Nucleus accumbens (tissue), 56 donors: ENCODE data around the gene PTPRK.
"Not testable (repeated sequence)": the region's sequence is repeated elsewhere in the genome, so short reads cannot be mapped to it uniquely, and the experiment has no call there.

ENCODE experiments used
- DNase-seq, 56 donors: peaks; one replicate each; lab custom pipeline; 2025; lab: John Stamatoyannopoulos, UW

PTPRK gene

DNA sequence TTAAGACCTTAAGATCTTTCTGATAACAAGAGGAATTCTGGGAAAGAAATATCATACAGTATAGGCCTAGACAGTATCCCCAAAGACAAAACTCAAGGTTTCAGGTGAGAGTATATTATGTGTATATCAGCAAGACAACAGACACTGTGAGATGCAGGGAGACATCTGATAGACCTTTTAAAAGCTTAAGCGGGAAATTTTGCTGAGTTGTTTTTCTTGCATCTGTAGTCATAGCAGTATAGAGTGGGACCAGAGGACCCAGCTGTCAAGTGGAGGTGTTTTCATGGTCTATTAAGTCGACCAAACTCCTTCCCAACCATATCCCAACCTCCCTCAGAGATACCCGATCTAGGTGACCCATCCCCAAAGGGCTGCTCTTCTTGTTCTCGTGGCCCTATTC is 521.4 kb downstream of the PTPRK start:
- no peak for DNase-seq

DNA sequence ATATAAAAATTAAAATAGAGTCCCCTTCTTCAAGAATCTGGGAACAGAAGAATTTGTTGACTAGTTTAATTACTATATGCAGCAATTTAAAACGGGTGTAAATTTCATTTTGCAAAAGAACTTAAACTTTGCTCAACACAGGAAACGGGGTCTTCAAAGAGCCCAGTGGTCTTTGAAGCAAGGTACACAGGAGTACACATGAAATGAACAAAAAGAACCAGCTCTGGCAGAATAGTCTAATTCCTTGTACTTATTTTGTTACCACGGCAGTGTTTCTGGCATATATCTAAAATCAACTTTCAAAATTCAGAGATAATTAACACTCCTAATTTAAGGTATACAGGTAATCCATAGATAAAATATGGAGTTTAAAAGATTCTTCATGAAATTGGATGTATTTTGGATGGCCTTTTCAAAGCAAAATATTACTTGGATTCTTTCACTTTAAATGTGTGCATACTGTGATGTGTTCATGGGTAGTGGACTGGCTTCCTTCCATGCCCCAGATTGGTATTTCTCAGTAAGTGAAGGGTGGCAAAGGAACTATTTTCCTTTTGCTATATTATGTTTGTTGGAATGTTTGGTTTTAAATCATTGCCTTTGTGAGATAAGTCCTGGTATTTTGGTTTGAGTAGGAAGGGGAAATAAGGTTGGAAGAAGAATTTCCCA is 522.8 kb downstream of the PTPRK start:
- DNase-seq = no peak

DNA sequence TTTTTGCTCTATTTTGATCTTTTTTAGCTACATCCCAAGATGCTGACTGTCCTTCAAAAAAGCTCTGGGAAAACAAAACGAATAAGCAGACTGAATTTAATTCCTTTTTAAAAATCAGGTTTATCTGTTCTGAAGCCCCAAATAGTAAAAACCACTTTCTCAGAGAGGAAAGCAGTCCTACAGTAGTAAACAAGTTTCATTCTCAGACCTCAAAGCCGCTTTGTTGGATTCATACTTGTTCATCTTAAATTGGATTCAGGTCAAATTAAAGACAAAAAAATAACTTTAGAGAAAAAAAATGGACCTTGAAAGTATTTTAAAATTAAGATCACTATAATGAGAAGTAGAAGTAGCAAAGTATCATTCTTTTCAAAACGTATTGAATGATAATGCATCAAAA is 523.5 kb downstream of the PTPRK start:
- no peak for DNase-seq

- no peak for DNase-seq
Observed at GRCh38 chr6:127992144-127992543, 528.3 kb downstream of the PTPRK start.

- no peak for DNase-seq
Observed at GRCh38 chr6:127990074-127990473, 530.3 kb downstream of the PTPRK start.

DNA sequence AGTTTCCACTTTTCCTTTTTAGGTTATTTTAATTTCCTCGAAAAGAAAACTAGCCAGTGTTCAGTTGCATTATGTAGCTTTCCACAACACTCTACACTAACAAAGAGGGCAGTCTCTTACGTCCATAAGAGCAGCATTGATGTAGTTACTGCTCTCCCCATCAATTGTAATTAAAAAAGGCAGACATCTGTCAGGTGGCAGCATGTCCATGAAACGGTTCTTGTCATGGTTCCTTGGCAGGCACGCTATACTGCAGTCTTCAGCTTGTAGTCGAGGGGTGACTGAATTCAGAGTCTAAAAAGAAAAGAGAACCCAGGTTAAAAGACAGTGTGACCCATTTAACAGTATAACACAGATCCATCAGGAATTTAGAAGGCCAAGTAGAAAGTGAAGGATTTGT is 539.4 kb downstream of the PTPRK start:
- peak in 32 of 56 donors; percentile 2 to 66 (median 37) for DNase-seq

GRCh38 chr6:127978185-127978584 is 542.2 kb downstream of the PTPRK start:
- not testable (repeated sequence) for DNase-seq

GRCh38 chr6:127976796-127977195 is 543.6 kb downstream of the PTPRK start:
- no peak for DNase-seq

- no peak for DNase-seq
Observed at GRCh38 chr6:127976111-127976510, 544.3 kb downstream of the PTPRK start.

DNA sequence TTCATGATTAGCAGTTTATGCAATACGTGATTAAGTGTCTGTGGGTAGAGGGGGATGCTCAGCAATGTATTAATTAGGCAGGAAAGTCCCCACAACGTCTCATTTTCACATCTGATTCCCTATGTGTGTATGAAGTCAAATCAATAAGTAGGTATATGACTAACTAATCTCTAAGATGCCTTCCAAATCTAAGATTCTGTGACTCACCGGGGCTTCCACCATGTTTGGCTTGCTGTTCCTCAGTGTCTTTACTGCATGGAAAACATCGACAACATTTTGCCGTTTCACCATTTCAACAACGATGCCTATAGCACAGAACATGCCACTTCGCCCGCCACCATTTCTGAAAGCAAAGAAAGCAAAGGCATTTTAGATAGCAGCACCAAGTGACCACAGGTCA is 547.6 kb downstream of the PTPRK start:
- DNase-seq = no peak

DNA sequence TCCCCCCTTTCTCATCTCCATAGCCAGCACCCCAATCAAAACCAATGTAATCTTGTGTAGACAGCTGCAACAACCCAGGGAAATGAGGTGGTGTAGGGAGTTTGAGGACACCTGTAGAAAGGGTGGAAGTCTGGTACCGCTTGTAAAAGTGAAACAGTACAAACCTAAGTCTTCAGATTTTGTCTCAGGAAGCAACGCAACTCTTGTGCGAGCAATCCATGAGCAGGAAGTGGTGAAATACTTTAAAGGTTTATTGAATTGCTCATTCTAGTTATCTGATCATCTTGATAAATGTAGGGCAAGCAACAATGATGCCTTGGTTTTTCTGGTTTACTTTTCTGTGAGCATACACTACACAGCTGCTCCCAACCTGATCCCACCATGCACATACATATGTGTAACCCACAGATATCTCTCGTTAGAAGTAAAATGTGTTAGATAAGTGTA is 548.4 kb downstream of the PTPRK start:
- DNase-seq = no peak

DNA sequence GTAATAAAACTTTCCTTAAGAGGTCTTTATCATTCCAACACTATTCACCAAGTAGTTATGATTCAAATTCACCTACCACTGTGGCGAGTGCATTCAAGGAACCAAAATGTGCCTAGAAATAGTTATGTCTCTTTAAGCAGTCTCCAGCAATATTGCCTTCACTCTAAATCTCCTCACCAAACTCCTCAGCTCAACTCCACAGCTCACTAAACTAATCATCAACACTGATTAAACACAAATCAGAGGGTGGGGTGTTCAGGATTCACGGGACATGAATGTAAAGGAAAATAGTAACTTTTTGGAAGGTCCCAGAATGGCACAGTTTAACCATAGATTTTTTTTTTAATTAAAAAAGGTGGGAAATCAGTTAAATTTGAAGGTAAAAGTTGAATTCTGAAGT is 549.0 kb downstream of the PTPRK start:
- no peak for DNase-seq

- DNase-seq = no peak
Observed at GRCh38 chr6:127969701-127970100, 550.7 kb downstream of the PTPRK start.

DNA sequence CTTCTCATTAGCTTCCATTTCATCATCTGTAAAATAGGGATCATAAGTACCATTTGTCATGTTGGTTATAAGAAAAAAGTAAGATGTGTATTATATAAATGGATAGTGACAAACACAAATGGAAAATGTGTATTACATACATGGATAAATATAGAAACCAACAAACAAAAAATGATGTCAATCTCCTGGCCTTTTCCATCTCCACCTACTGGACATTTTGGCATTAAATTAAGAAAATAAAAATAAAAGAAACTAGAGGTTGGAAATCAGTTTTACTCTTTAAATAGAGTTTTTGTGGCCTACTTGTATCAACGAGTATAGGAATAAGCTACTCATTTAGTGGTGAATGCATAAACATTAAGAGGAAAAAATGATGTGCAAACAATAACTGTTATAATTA is 552.0 kb downstream of the PTPRK start:
- no peak for DNase-seq

DNA sequence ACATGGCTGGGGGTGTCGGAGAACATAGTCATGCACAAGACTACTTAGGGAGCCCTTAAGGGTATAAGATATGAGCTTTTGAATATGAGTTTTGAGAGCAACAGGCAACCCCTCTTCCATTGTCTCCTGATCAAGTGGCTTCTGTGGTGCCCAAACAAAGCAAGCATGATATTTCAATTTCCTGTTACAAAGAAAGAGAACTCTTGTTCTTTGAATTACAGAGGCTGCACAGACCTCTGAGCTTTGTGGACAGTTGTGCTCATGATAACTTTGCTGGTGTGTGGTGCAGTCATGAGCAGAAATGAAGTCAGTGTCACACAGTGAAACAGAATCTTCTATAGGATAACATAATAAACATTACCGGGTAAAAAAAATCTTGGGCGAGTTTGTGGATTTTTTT is 552.7 kb downstream of the PTPRK start:
- peak in 18 of 56 donors; percentile 4 to 59 (median 12) for DNase-seq

- no peak for DNase-seq
Observed at GRCh38 chr6:127966616-127967015, 553.8 kb downstream of the PTPRK start.

DNA sequence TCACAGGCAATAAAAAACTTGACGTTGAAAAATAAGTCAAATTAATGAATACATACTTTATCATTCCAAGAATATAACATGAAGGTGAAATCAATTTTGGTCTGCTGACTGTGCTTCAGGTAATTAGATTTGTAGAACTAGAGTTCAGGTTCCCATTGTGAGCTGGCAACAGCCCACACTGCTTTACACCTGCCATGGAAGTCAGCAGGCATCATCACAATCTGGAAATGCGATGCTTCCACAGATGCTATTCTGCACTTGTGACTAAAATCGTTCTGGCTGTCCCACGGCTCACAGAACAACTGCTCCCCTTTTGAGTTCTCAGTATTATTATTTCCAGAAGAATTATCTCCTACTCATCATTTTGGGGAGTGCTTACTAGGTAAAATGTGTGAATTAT is 556.9 kb downstream of the PTPRK start:
- peak in 4 of 56 donors; percentile 2 to 13 (median 4) for DNase-seq

- DNase-seq = no peak
Observed at GRCh38 chr6:127959869-127960268, 560.5 kb downstream of the PTPRK start.

- DNase-seq = no peak
Observed at GRCh38 chr6:127956956-127957355, 563.4 kb downstream of the PTPRK start.

DNA sequence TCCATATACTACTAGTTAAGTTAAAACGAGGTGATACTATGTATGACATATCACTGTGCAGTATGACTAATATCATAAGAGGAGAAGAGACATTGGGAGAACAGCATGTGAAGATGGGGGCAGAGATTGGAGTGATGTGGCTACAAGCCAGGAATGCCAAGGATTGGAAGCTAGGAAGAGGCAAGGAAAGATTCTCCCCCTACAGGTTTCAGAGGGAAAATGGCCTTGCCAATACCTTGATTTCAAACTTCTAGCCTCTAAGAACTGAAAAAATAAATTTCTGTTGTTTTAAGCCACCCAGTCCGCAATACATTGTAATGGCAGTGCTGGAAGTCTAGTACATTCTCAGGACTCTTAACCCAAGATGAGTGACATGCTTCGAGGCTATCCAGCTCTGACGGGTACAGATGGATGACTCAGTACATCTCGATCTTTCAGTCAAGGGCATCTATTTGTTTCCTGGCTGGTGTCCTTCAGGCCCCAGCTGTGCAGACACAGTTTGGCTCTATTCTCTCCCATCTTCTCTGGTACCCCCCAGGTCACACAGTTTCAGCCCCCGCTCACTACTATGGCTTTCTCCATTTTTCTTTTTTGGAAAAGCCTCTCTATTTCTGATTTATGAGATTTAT is 564.0 kb downstream of the PTPRK start:
- DNase-seq = peak in 5 of 56 donors; percentile 1 to 38 (median 5)

GRCh38 chr6:127954082-127954481 is 566.3 kb downstream of the PTPRK start:
- DNase-seq = no peak

DNA sequence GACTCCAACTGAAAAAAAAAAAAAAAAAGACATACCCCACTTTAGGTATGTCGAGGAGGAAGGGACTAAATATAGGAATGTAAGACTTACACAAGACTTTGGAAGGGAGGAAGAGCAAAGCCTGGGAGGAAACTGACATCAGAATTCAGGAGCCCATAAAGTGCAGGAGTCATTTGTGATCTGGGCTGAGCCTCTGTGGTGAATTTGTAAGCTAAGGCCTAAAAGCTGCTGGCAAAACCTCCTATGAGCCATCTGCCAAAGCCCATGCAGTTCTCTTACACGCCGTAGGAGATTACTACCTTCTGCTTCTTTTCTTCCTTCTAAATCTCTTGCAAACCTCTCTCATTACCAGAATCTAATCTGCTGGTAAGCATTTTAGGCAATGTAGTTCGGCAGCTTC is 567.6 kb downstream of the PTPRK start:
- DNase-seq = no peak
